Progenitor cell of endocrine pancreas (in vitro differentiated cells): ENCODE measurements around the gene RARRES1. TPM values are rescaled to one million over a fixed set of nuclear protein-coding genes. Genes with fewer than 3 reads are reported as not detected.
"Not testable (repeated sequence)": the region's sequence is repeated elsewhere in the genome, so short reads cannot be mapped to it uniquely, and the experiment has no call there.

Experiments
- DNase-seq: peaks from one replicate; pipeline ENCODE4 v3.0.0; 2021; ENCODE audit warnings: low spot score; ENCODE audit not compliant: unreplicated experiment
- H3K27ac Mint-ChIP-seq: 2 replicates; pipeline ENCODE4 v1.8.0; 2021; ENCODE audit warnings: mild to moderate bottlenecking, moderate library complexity, mixed read lengths
- H3K27me3 Mint-ChIP-seq: 2 replicates; pipeline ENCODE4 v1.8.0; 2021; ENCODE audit warnings: mixed read lengths
- H3K36me3 Mint-ChIP-seq: 2 replicates; pipeline ENCODE4 v1.8.0; 2022; ENCODE audit warnings: mixed read lengths; ENCODE audit not compliant: insufficient read depth
- H3K4me1 Mint-ChIP-seq: 2 replicates; pipeline ENCODE4 v1.8.0; 2021; ENCODE audit warnings: low read depth, mixed read lengths
- H3K4me3 Mint-ChIP-seq: 2 replicates; pipeline ENCODE4 v1.8.0; 2021; ENCODE audit warnings: low read depth, mild to moderate bottlenecking, moderate library complexity, mixed read lengths
- H3K9me3 Mint-ChIP-seq: 2 replicates; pipeline ENCODE4 v1.8.0; 2021; ENCODE audit warnings: low read depth, mixed read lengths
- CTCF ChIP-seq: fragments of 200-600 bp; sonication (generic); IDR thresholded peaks from one replicate; pipeline ENCODE4 v1.5.0; 2021; ENCODE audit warnings: antibody characterized with exemption, mild to moderate bottlenecking; ENCODE audit not compliant: unreplicated experiment
- total RNA-seq: library from RNA; stranded (reverse); gene quantifications from 2 replicates; pipeline ENCODE4 v1.2.1, GENCODE V29; 2021

The RARRES1 gene
- total RNA-seq, 1 donor from 2014 or later = 3.3 TPM

GRCh38 chr3:158701420-158702065, 30.7 kb downstream of the RARRES1 start:
- Mint-ChIP-seq H3K36me3 (peaks cover 2% of the 10 kb centered on the region), H3K27me3 (no peaks in the 10 kb centered on the region), H3K27ac (no peak overlapping the region), H3K9me3 (no peaks in the 10 kb centered on the region), H3K4me1 (no peaks in the 10 kb centered on the region), H3K4me3 (no peak overlapping the region)
- no peak for TF ChIP-seq CTCF
- no peak for DNase-seq

- no peak for TF ChIP-seq CTCF
- Mint-ChIP-seq H3K4me3 (no peak overlapping the region), H3K36me3 (peaks cover 2% of the 10 kb centered on the region), H3K4me1 (no peaks in the 10 kb centered on the region), H3K27ac (no peak overlapping the region), H3K9me3 (no peaks in the 10 kb centered on the region), H3K27me3 (no peaks in the 10 kb centered on the region)
- no peak for DNase-seq
Observed at GRCh38 chr3:158700559-158700958, 31.7 kb downstream of the RARRES1 start.

- H3K27ac Mint-ChIP-seq = no peak overlapping the region
- H3K4me3 Mint-ChIP-seq = no peak overlapping the region
- H3K27me3 Mint-ChIP-seq = no peaks in the 10 kb centered on the region
- DNase-seq = no peak
- no peaks in the 10 kb centered on the region for H3K9me3 Mint-ChIP-seq
- H3K36me3 Mint-ChIP-seq = peaks cover 8% of the 10 kb centered on the region
- TF ChIP-seq CTCF = no peak
- H3K4me1 Mint-ChIP-seq = no peaks in the 10 kb centered on the region
Observed at GRCh38 chr3:158696618-158697017, 35.6 kb downstream of the RARRES1 start.

GRCh38 chr3:158693866-158694456, 38.3 kb downstream of the RARRES1 start:
- H3K36me3 Mint-ChIP-seq = peaks cover 10% of the 10 kb centered on the region
- H3K9me3 Mint-ChIP-seq, H3K27ac Mint-ChIP-seq, DNase-seq, H3K4me3 Mint-ChIP-seq, H3K27me3 Mint-ChIP-seq, H3K4me1 Mint-ChIP-seq: not testable (repeated sequence)

GRCh38 chr3:158685159-158685558, 47.1 kb downstream of the RARRES1 start:
- no peak for TF ChIP-seq CTCF
- Mint-ChIP-seq H3K4me1 (no peaks in the 10 kb centered on the region), H3K9me3 (no peaks in the 10 kb centered on the region), H3K27me3 (no peaks in the 10 kb centered on the region), H3K4me3 (no peak overlapping the region), H3K36me3 (no peaks in the 10 kb centered on the region), H3K27ac (no peak overlapping the region)
- no peak for DNase-seq
